H1 (cell line): ENCODE measurements around the gene NDST4. TPM values are rescaled to one million over a fixed set of nuclear protein-coding genes. Genes with fewer than 3 reads are reported as not detected.

ENCODE experiments used
- CTCF ChIA-PET: fragments of 300-600 bp; sonication (Branson Sonifier 250); formaldehyde crosslinking; loops from one replicate; lab custom pipeline; 2021; ENCODE audit not compliant: partially characterized antibody; lab: Charles Lee
- POLR2A ChIA-PET: fragments of 300-600 bp; sonication (Branson Sonifier 250); formaldehyde crosslinking; loops from one replicate; lab custom pipeline; 2021; ENCODE audit warnings: inconsistent platforms; ENCODE audit not compliant: partially characterized antibody; lab: Charles Lee
- DNase-seq, 2 experiments: peaks; one replicate each; pipeline versions ENCODE4 v3.0.0 to v3.0.0-alpha.2; 2010 to 2022; ENCODE audit warnings: low spot score in 2 of 2, low read depth in 1 of 2, mixed read lengths in 1 of 2
- FAIRE-seq: peaks from 2 replicates; lab custom pipeline; 2011; peaks lifted over from hg19 to GRCh38; lab: Jason Lieb, UNC
- H2AFZ ChIP-seq: 2 replicates; pipeline ENCODE4 v1.8.1; 2012; ENCODE audit warnings: low read length, inconsistent platforms
- H2AK5ac ChIP-seq: 2 replicates; pipeline ENCODE4 v1.6.1; 2013; ENCODE audit warnings: low read depth, low read length
- H2BK120ac ChIP-seq: replicated peaks from 2 replicates; pipeline ENCODE3; 2013; ENCODE audit warnings: low read depth, low read length, inconsistent platforms
- H2BK12ac ChIP-seq: 2 replicates; pipeline ENCODE4 v1.6.1; 2013; ENCODE audit warnings: low read depth, low read length
- H2BK15ac ChIP-seq: 2 replicates; pipeline ENCODE4 v1.6.1; 2013; ENCODE audit warnings: low read length
- H2BK20ac ChIP-seq: 2 replicates; pipeline ENCODE4 v1.6.1; 2013; ENCODE audit warnings: low read length
- H2BK5ac ChIP-seq: 2 replicates; pipeline ENCODE4 v1.6.1; 2013; ENCODE audit warnings: low read depth, low read length
- H3K14ac ChIP-seq: 2 replicates; pipeline ENCODE4 v1.6.1; 2013; ENCODE audit warnings: inconsistent platforms; ENCODE audit not compliant: insufficient read length
- H3K18ac ChIP-seq: 2 replicates; pipeline ENCODE4 v1.6.1; 2013; ENCODE audit warnings: low read length; ENCODE audit errors: extremely low read depth
- H3K23ac ChIP-seq: 2 replicates; pipeline ENCODE4 v1.6.1; 2013; ENCODE audit warnings: inconsistent platforms; ENCODE audit not compliant: insufficient read length
- H3K23me2 ChIP-seq: 2 replicates; pipeline ENCODE4 v1.6.1; 2013; ENCODE audit warnings: low read depth, low read length
- H3K27ac ChIP-seq: 2 replicates; pipeline ENCODE4 v1.6.1; 2011; ENCODE audit warnings: low read depth, low read length, inconsistent platforms
- H3K27me3 ChIP-seq, 4 experiments: replicated peaks in 1 of 4; 1 replicate in 1 of 4; 2 replicates in 3 of 4; pipeline versions ENCODE4 v1.6.1 to v1.8.1; 2011 to 2013; ENCODE audit warnings: low read length in 3 of 4, mild to moderate bottlenecking in 3 of 4, inconsistent platforms in 2 of 4, mixed read lengths in 2 of 4, moderate library complexity in 1 of 4; ENCODE audit not compliant: control insufficient read depth in 3 of 4, insufficient read depth in 3 of 4; ENCODE audit errors: extremely low read depth in 1 of 4
- H3K36me3 ChIP-seq, 4 experiments: 2 replicates each; pipeline versions ENCODE4 v1.6.1 to v1.8.1; 2011 to 2013; ENCODE audit warnings: mild to moderate bottlenecking in 4 of 4, low read length in 3 of 4, moderate library complexity in 2 of 4, control low read depth in 1 of 4, inconsistent platforms in 1 of 4; ENCODE audit not compliant: insufficient read depth in 4 of 4, control insufficient read depth in 2 of 4
- H3K4ac ChIP-seq: replicated peaks from 2 replicates; pipeline ENCODE3; 2013; ENCODE audit warnings: low read length, low read depth, mixed read lengths, inconsistent platforms; ENCODE audit not compliant: insufficient read length
- H3K4me1 ChIP-seq, 4 experiments: replicated peaks in 1 of 4; 1 replicate in 1 of 4; 2 replicates in 3 of 4; pipeline versions ENCODE4 v1.6.1 to v1.8.1; 2011 to 2013; ENCODE audit warnings: low read length in 3 of 4, inconsistent platforms in 2 of 4, mixed read lengths in 1 of 4; ENCODE audit not compliant: insufficient read depth in 4 of 4, control insufficient read depth in 3 of 4
- H3K4me2 ChIP-seq, 2 experiments: 2 replicates each; pipeline versions ENCODE4 v1.6.1 to v1.8.1; 2011 to 2013; ENCODE audit warnings: low read depth in 2 of 2, low read length in 2 of 2, control low read depth in 1 of 2, inconsistent platforms in 1 of 2, mild to moderate bottlenecking in 1 of 2; ENCODE audit not compliant: insufficient read depth in 1 of 2
- H3K4me3 ChIP-seq, 4 experiments: fragments of 200-600, 300-600 bp in 1 of 4; sonication (generic), shearing (Covaris generic), sonication (Bioruptor Twin) in 1 of 4; 2 replicates each; pipeline versions ENCODE4 v1.5.1 to v1.8.1; 2011 to 2016; ENCODE audit warnings: low read length in 4 of 4, low read depth in 3 of 4, control low read depth in 2 of 4, inconsistent platforms in 2 of 4, mild to moderate bottlenecking in 2 of 4, mixed read lengths in 1 of 4, moderate library complexity in 1 of 4; ENCODE audit not compliant: insufficient read depth in 2 of 4; ENCODE audit errors: extremely low read depth in 1 of 4
- H3K56ac ChIP-seq: replicated peaks from 2 replicates; pipeline ENCODE3; 2013; ENCODE audit warnings: low read depth, mild to moderate bottlenecking, mixed read lengths, low read length, inconsistent platforms; ENCODE audit not compliant: insufficient read length
- H3K79me1 ChIP-seq: 2 replicates; pipeline ENCODE4 v1.6.1; 2013; ENCODE audit warnings: low read depth, low read length, control low read depth
- H3K79me2 ChIP-seq, 2 experiments: 2 replicates each; pipeline versions ENCODE4 v1.6.1 to v1.8.1; 2012 to 2013; ENCODE audit warnings: low read length in 2 of 2, mild to moderate bottlenecking in 2 of 2, inconsistent platforms in 1 of 2; ENCODE audit not compliant: insufficient read depth in 2 of 2, control insufficient read depth in 1 of 2
- H3K9ac ChIP-seq, 4 experiments: replicated peaks in 1 of 4; 1 replicate in 1 of 4; 2 replicates in 3 of 4; pipeline versions ENCODE4 v1.6.1 to v1.8.1; 2011 to 2013; ENCODE audit warnings: low read depth in 3 of 4, low read length in 3 of 4, control low read depth in 2 of 4, mild to moderate bottlenecking in 2 of 4, moderate library complexity in 2 of 4, inconsistent platforms in 1 of 4; ENCODE audit errors: extremely low read depth in 1 of 4
- H3K9me3 ChIP-seq, 2 experiments: 2 replicates each; pipeline versions ENCODE4 v1.6.1 to v1.8.1; 2012 to 2013; ENCODE audit warnings: mild to moderate bottlenecking in 2 of 2, moderate library complexity in 2 of 2, control low read depth in 1 of 2, inconsistent platforms in 1 of 2, low read depth in 1 of 2, low read length in 1 of 2, mixed read lengths in 1 of 2; ENCODE audit not compliant: insufficient read depth in 2 of 2
- H4K20me1 ChIP-seq, 2 experiments: replicated peaks in 1 of 2; 2 replicates each; pipeline versions ENCODE3 to v1.8.1; 2011 to 2013; ENCODE audit warnings: inconsistent platforms in 2 of 2, low read length in 2 of 2, mild to moderate bottlenecking in 1 of 2; ENCODE audit not compliant: insufficient read depth in 2 of 2, control insufficient read depth in 1 of 2
- H4K5ac ChIP-seq: 2 replicates; pipeline ENCODE4 v1.6.1; 2013; ENCODE audit warnings: low read length, low read depth, mixed read lengths, inconsistent platforms; ENCODE audit not compliant: insufficient read length
- H4K8ac ChIP-seq: 2 replicates; pipeline ENCODE4 v1.8.0; 2013; ENCODE audit warnings: mild to moderate bottlenecking, moderate library complexity, low read length, inconsistent platforms; ENCODE audit not compliant: insufficient read depth; ENCODE audit errors: extremely low read depth
- H4K91ac ChIP-seq: replicated peaks from 2 replicates; pipeline ENCODE3; 2013; ENCODE audit warnings: low read length, mixed read lengths, inconsistent platforms; ENCODE audit not compliant: insufficient read length
- BACH1 ChIP-seq: IDR thresholded peaks from 2 replicates; pipeline ENCODE4 v1.6.1; 2012; ENCODE audit warnings: low read length, improper control_type of control experiment
- CTBP2 ChIP-seq: IDR thresholded peaks from 2 replicates; pipeline ENCODE4 v1.7.0; 2011; ENCODE audit warnings: borderline replicate concordance, mild to moderate bottlenecking, moderate library complexity, mixed read lengths, low read length; ENCODE audit not compliant: insufficient read depth, insufficient read length
- CTCF ChIP-seq, 3 experiments: IDR thresholded peaks; 1 replicate in 2 of 3; 2 replicates in 1 of 3; pipeline versions ENCODE4 v1.5.1 to v1.6.1; 2011; ENCODE audit warnings: low read length in 3 of 3, mild to moderate bottlenecking in 3 of 3, inconsistent platforms in 2 of 3, low read depth in 1 of 3, moderate library complexity in 1 of 3; ENCODE audit not compliant: insufficient read depth in 1 of 3; ENCODE audit errors: control extremely low read depth in 1 of 3
- E2F6 ChIP-seq: IDR thresholded peaks from 2 replicates; pipeline ENCODE4 v1.6.1; 2012; ENCODE audit warnings: inconsistent platforms
- FOSL1 ChIP-seq: IDR thresholded peaks from 2 replicates; pipeline ENCODE4 v1.6.1; 2011; ENCODE audit warnings: mild to moderate bottlenecking, low read depth, low read length, moderate library complexity; ENCODE audit not compliant: insufficient read depth
- HDAC2 ChIP-seq, 2 experiments: fragments of 300-600 bp in 1 of 2; sonication (generic) in 1 of 2; IDR thresholded peaks; 2 replicates each; pipeline ENCODE4 v1.6.1; 2011 to 2012; ENCODE audit warnings: low read depth in 2 of 2, low read length in 2 of 2, mild to moderate bottlenecking in 2 of 2, moderate library complexity in 2 of 2, borderline replicate concordance in 1 of 2, inconsistent platforms in 1 of 2
- MAFK ChIP-seq: IDR thresholded peaks from 2 replicates; pipeline ENCODE4 v1.6.1; 2012; ENCODE audit warnings: low read depth, mild to moderate bottlenecking, improper control_type of control experiment, low read length
- POLR2AphosphoS5 ChIP-seq: IDR thresholded peaks from 2 replicates; pipeline ENCODE4 v1.6.1; 2011; ENCODE audit warnings: low read depth, low read length
- RBBP5 ChIP-seq: IDR thresholded peaks from 2 replicates; pipeline ENCODE4 v1.7.1; 2012; ENCODE audit warnings: low read depth, mild to moderate bottlenecking, inconsistent platforms, low read length, moderate library complexity, borderline replicate concordance
- TAF1 ChIP-seq: IDR thresholded peaks from 2 replicates; pipeline ENCODE4 v1.6.1; 2011; ENCODE audit warnings: mild to moderate bottlenecking, low read depth, low read length
- TCF12 ChIP-seq: IDR thresholded peaks from 2 replicates; pipeline ENCODE4 v1.6.1; 2011; ENCODE audit warnings: low read depth, mild to moderate bottlenecking, low read length
- WGBS, 2 experiments: shearing (Covaris generic) in 1 of 2; methylation state at CpG; one replicate each; pipeline versions ENCODE4 v1.1.6 to v1.1.7; 2013 to 2015; ENCODE audit warnings: low lambda C conversion rate in 2 of 2, mixed read lengths in 2 of 2, inconsistent platforms in 1 of 2, low coverage in 1 of 2, missing lambda C conversion rate in 1 of 2; ENCODE audit not compliant: insufficient replicate concordance in 2 of 2, insufficient coverage in 1 of 2, insufficient read length in 1 of 2; ENCODE audit errors: extremely low coverage in 1 of 2, missing lambda C conversion rate in 1 of 2; 5-methylcytosine and 5-hydroxymethylcytosine counted together
- polyA plus RNA-seq, 7 experiments: library from polyadenylated mRNA; depleted of rRNA in 3 of 7; stranded (reverse) in 5 of 7; unstranded in 2 of 7; fragments of >200 nt in 5 of 7; fragments of 200-250 nt in 2 of 7; gene quantifications; 1 replicate in 5 of 7; 2 replicates in 1 of 7; 4 replicates in 1 of 7; pipeline versions ENCODE4 v1.2.1 to v1.2.3, GENCODE V29; 2011 to 2013; ENCODE audit warnings: missing spikeins in 2 of 7, mixed read lengths in 2 of 7
- total RNA-seq: library from RNA; stranded (reverse); fragmentation: NEBNext Ultra II Directional; extraction: Animal tissue kit (Norgen Biotek cat#: 25700); gene quantifications from 2 replicates; pipeline ENCODE4 v1.2.1, GENCODE V29; 2021

The NDST4 gene
- total and polyA plus RNA-seq, 2 of the 8 experiments (the other 6 are each of a cell fraction or from before 2014, with no cell fraction given) = 0.02 TPM; not detected in 1

DNA sequence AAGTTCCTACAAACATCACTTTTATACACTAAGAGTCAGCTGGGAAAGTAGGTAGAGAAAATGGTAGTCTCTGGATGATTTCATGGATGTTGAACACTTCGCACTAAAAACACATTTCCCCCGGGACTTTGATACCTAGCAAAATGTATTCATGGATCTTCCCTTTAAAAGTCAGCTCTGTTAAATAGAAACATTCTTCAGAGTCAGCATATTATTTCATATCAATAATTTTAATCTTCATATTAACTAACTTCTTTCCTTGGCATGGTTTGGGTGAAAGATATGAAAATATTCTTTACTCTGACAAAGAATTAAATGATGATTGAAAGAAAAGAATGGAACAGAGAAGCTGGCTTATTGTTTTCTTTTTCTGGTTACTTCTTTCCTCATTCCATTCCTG, 185.5 kb downstream of the NDST4 start:
- Histone ChIP-seq H3K4me1 (peaks cover 0 to 8% (median 0%) of the 10 kb centered on the region in 4 experiments; a peak in 1 of 7 replicates), H2BK20ac (no peak overlapping the region), H4K5ac (no peak overlapping the region), H3K27ac (no peak overlapping the region), H3K18ac (no peak overlapping the region), H3K23ac (no peak overlapping the region), H2BK5ac (no peak overlapping the region), H2BK15ac (no peak overlapping the region), H3K36me3 (no peaks in the 10 kb centered on the region), H2AFZ (no peak overlapping the region), H3K4me2 (no peak overlapping the region), H3K4me3 (no peak overlapping the region), H2AK5ac (no peak overlapping the region), H3K9ac (no peak overlapping the region), H3K4ac (no peak overlapping the region), H3K56ac (no peak overlapping the region), H3K23me2 (no peaks in the 10 kb centered on the region; the same call in 1 of the 2 replicates), H3K27me3 (no peaks in the 10 kb centered on the region), H3K79me1 (no peaks in the 10 kb centered on the region), H3K79me2 (no peaks in the 10 kb centered on the region), H4K20me1 (no peaks in the 10 kb centered on the region), H4K91ac (no peak overlapping the region), H2BK120ac (no peak overlapping the region), H2BK12ac (no peak overlapping the region), H3K9me3 (no peaks in the 10 kb centered on the region), H3K14ac (no peak overlapping the region), H4K8ac (no peak overlapping the region)
- CTCF ChIA-PET = interaction anchor here (1.2 to 1.4 kb wide), 2 partner anchors 13 to 120 kb away, joined by 4 read pairs; no protein-coding TSS in a partner anchor
- POLR2A ChIA-PET = no interaction called here
- no peak for DNase-seq
- FAIRE-seq = no peak
- 97% methylated on average over 2 of the region's 2 CpGs; no CpG with 5 or more reads in 1 of the 2 experiments for WGBS, 2 experiments
- TF ChIP-seq TCF12 (no peak), E2F6 (no peak), CTCF (IDR thresholded peaks at IDR 0.05; ENCODE audit: control extremely low read depth in 1 of 3, insufficient read depth in 1 of 3, low read depth in 1 of 3, low read length in 3 of 3) (no peak), HDAC2 (IDR thresholded peaks at IDR 0.05; ENCODE audit: borderline replicate concordance in 1 of 2, low read depth in 2 of 2, low read length in 2 of 2) (no peak), POLR2AphosphoS5 (no peak), CTBP2 (no peak), BACH1 (no peak), RBBP5 (no peak), TAF1 (no peak), MAFK (no peak), FOSL1 (no peak)
